Trophoblast cell (in vitro differentiated cells and primary cell): ENCODE measurements around the gene KRTAP5-11.

ENCODE experiments used
- DNase-seq, 2 donors: peaks; one replicate each; pipeline ENCODE4 v3.0.0-alpha.2; 2016
- H2AFZ ChIP-seq: 2 replicates; pipeline ENCODE4 v1.6.1; 2013; ENCODE audit warnings: low read length, moderate library complexity, mild to moderate bottlenecking; ENCODE audit not compliant: insufficient read depth, poor library complexity
- H2AK5ac ChIP-seq: 2 replicates; pipeline ENCODE4 v1.6.1; 2013; ENCODE audit warnings: mild to moderate bottlenecking, low read length
- H2BK120ac ChIP-seq: 2 replicates; pipeline ENCODE4 v1.6.1; 2013; ENCODE audit warnings: low read length, mild to moderate bottlenecking, moderate library complexity; ENCODE audit not compliant: insufficient read depth, poor library complexity
- H2BK12ac ChIP-seq: 2 replicates; pipeline ENCODE4 v1.6.1; 2013; ENCODE audit warnings: mild to moderate bottlenecking, low read length, moderate library complexity
- H2BK5ac ChIP-seq: 2 replicates; pipeline ENCODE4 v1.6.1; 2013; ENCODE audit warnings: low read length, low read depth, moderate library complexity, mild to moderate bottlenecking; ENCODE audit not compliant: poor library complexity
- H3K14ac ChIP-seq: 2 replicates; pipeline ENCODE4 v1.6.1; 2013; ENCODE audit warnings: mild to moderate bottlenecking, low read length
- H3K18ac ChIP-seq: 2 replicates; pipeline ENCODE4 v1.6.1; 2013; ENCODE audit warnings: mild to moderate bottlenecking, low read length
- H3K23ac ChIP-seq: 2 replicates; pipeline ENCODE4 v1.6.1; 2013; ENCODE audit warnings: low read length
- H3K27ac ChIP-seq: 2 replicates; pipeline ENCODE4 v1.5.1; 2013; ENCODE audit warnings: low read depth, mild to moderate bottlenecking, inconsistent platforms, low read length, moderate library complexity
- H3K27me3 ChIP-seq: 2 replicates; pipeline ENCODE4 v1.6.1; 2013; ENCODE audit warnings: inconsistent platforms, mild to moderate bottlenecking, low read length, moderate library complexity; ENCODE audit not compliant: insufficient read depth
- H3K36me3 ChIP-seq, 2 experiments: 1 replicate in 1 of 2; 2 replicates in 1 of 2; pipeline ENCODE4 v1.6.1; 2013; ENCODE audit warnings: low read length in 2 of 2, mild to moderate bottlenecking in 2 of 2, moderate library complexity in 1 of 2; ENCODE audit not compliant: insufficient read depth in 2 of 2, control insufficient read depth in 1 of 2
- H3K4ac ChIP-seq: 2 replicates; pipeline ENCODE4 v1.6.1; 2013; ENCODE audit warnings: low read depth, mild to moderate bottlenecking, low read length, moderate library complexity
- H3K4me1 ChIP-seq, 2 experiments: 1 replicate in 1 of 2; 2 replicates in 1 of 2; pipeline ENCODE4 v1.6.1; 2013; ENCODE audit warnings: low read length in 2 of 2, mild to moderate bottlenecking in 2 of 2, moderate library complexity in 1 of 2; ENCODE audit not compliant: insufficient read depth in 2 of 2, control insufficient read depth in 1 of 2
- H3K4me2 ChIP-seq: 2 replicates; pipeline ENCODE4 v1.6.1; 2013; ENCODE audit warnings: inconsistent platforms, mild to moderate bottlenecking, low read length, moderate library complexity
- H3K4me3 ChIP-seq: 2 replicates; pipeline ENCODE4 v1.5.1; 2013; ENCODE audit warnings: mild to moderate bottlenecking, low read depth, low read length, inconsistent platforms
- H3K79me1 ChIP-seq: one replicate; pipeline ENCODE4 v1.6.1; 2013; ENCODE audit warnings: low read length
- H3K79me2 ChIP-seq: 2 replicates; pipeline ENCODE4 v1.6.1; 2013; ENCODE audit warnings: low read length, mild to moderate bottlenecking; ENCODE audit not compliant: control insufficient read depth, insufficient read depth, poor library complexity
- H3K9ac ChIP-seq: 2 replicates; pipeline ENCODE4 v1.6.1; 2013; ENCODE audit warnings: mild to moderate bottlenecking, low read length
- H3K9me3 ChIP-seq: 2 replicates; pipeline ENCODE4 v1.6.1; 2013; ENCODE audit warnings: low read depth, mild to moderate bottlenecking, control low read depth, inconsistent platforms, low read length; ENCODE audit not compliant: insufficient read depth
- H4K12ac ChIP-seq: 2 replicates; pipeline ENCODE4 v1.6.1; 2013; ENCODE audit warnings: low read depth, mild to moderate bottlenecking, low read length, moderate library complexity
- H4K8ac ChIP-seq: 2 replicates; pipeline ENCODE4 v1.6.1; 2013; ENCODE audit warnings: low read depth, mild to moderate bottlenecking, low read length, moderate library complexity
- H4K91ac ChIP-seq: one replicate; pipeline ENCODE4 v1.6.1; 2013; ENCODE audit warnings: low read depth, mild to moderate bottlenecking, low read length, moderate library complexity
- WGBS: extraction: QIAGEN DNeasy Blood & Tissue Kit; methylation state at CpG from one replicate; pipeline ENCODE4 v1.1.7; 2013; ENCODE audit warnings: missing lambda C conversion rate; ENCODE audit not compliant: insufficient read length, insufficient coverage; ENCODE audit errors: extremely low coverage; 5-methylcytosine and 5-hydroxymethylcytosine counted together

Gene KRTAP5-11

DNA sequence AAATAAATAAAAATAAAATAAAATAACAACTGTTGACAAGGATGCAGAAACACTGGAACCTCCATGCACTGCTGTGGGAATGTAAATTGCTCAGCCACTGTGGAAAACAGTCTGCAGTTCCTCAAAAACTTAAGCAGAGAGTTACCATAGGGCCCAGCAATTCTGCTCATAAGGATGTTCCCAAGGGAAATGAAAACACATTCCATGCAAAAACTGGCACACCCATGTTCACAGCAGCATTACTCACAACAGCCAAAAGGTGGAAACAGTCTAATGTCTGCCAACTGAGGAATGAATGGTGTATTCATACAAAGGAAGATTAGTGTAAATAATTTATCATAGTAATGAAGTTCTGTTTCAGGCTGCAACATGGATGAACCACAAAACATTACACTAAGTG, 20.6 kb downstream of the KRTAP5-11 start:
- Histone ChIP-seq H3K9me3 (no peaks in the 10 kb centered on the region), H3K27ac (no peak overlapping the region), H3K79me1 (no peaks in the 10 kb centered on the region), H3K4ac (no peak overlapping the region), H2AK5ac (no peak overlapping the region), H3K4me3 (no peak overlapping the region), H2BK120ac (no peak overlapping the region), H2BK5ac (no peak overlapping the region), H4K91ac (no peak overlapping the region), H3K36me3 (no peaks in the 10 kb centered on the region), H2AFZ (no peak overlapping the region), H3K4me1 (no peaks in the 10 kb centered on the region), H3K18ac (no peak overlapping the region), H2BK12ac (no peak overlapping the region), H3K27me3 (no peaks in the 10 kb centered on the region), H3K14ac (no peak overlapping the region), H3K9ac (no peak overlapping the region), H3K4me2 (no peak overlapping the region), H3K23ac (no peak overlapping the region), H3K79me2 (no peaks in the 10 kb centered on the region), H4K12ac (no peak overlapping the region), H4K8ac (no peak overlapping the region)
- DNase-seq, result no peak

GRCh38 chr11:71558996-71559395, 23.7 kb downstream of the KRTAP5-11 start:
- H4K91ac ChIP-seq, result no peak overlapping the region
- no peak overlapping the region for H2AK5ac ChIP-seq
- WGBS, result no CpG with 5 or more reads among the region's 1 CpG
- H2BK120ac ChIP-seq, result no peak overlapping the region
- no peaks in the 10 kb centered on the region for H3K27me3 ChIP-seq
- no peak overlapping the region for H3K4me2 ChIP-seq
- H3K9me3 ChIP-seq, result peaks cover 7% of the 10 kb centered on the region
- H3K4me1 ChIP-seq, result no peaks in the 10 kb centered on the region
- H3K4me3 ChIP-seq, result no peak overlapping the region
- no peak overlapping the region for H2BK5ac ChIP-seq
- H3K36me3 ChIP-seq, result no peaks in the 10 kb centered on the region
- no peak overlapping the region for H3K9ac ChIP-seq
- H3K79me1 ChIP-seq, result no peaks in the 10 kb centered on the region
- no peak overlapping the region for H2BK12ac ChIP-seq
- no peak overlapping the region for H4K8ac ChIP-seq
- H3K4ac ChIP-seq, result no peak overlapping the region
- no peaks in the 10 kb centered on the region for H3K79me2 ChIP-seq
- no peak overlapping the region for H3K23ac ChIP-seq
- no peak overlapping the region for H3K27ac ChIP-seq
- no peak overlapping the region for H3K14ac ChIP-seq
- no peak overlapping the region for H4K12ac ChIP-seq
- no peak overlapping the region for H2AFZ ChIP-seq
- no peak overlapping the region for H3K18ac ChIP-seq
- no peak for DNase-seq

GRCh38 chr11:71557257-71557656, 25.4 kb downstream of the KRTAP5-11 start:
- H2AFZ ChIP-seq, result no peak overlapping the region
- H2AK5ac ChIP-seq, result no peak overlapping the region
- no peak overlapping the region for H4K12ac ChIP-seq
- peaks cover 7% of the 10 kb centered on the region for H3K9me3 ChIP-seq
- H3K79me2 ChIP-seq, result no peaks in the 10 kb centered on the region
- no peak overlapping the region for H3K14ac ChIP-seq
- no peak overlapping the region for H2BK12ac ChIP-seq
- no peak overlapping the region for H3K4me3 ChIP-seq
- H2BK120ac ChIP-seq, result no peak overlapping the region
- no peak for DNase-seq
- H4K91ac ChIP-seq, result no peak overlapping the region
- no peak overlapping the region for H4K8ac ChIP-seq
- H3K4me1 ChIP-seq, result no peaks in the 10 kb centered on the region
- H3K18ac ChIP-seq, result no peak overlapping the region
- no peak overlapping the region for H3K9ac ChIP-seq
- no peaks in the 10 kb centered on the region for H3K36me3 ChIP-seq
- no peak overlapping the region for H3K4ac ChIP-seq
- no peaks in the 10 kb centered on the region for H3K27me3 ChIP-seq
- H3K4me2 ChIP-seq, result no peak overlapping the region
- H3K27ac ChIP-seq, result no peak overlapping the region
- no peaks in the 10 kb centered on the region for H3K79me1 ChIP-seq
- H3K23ac ChIP-seq, result no peak overlapping the region
- no peak overlapping the region for H2BK5ac ChIP-seq

GRCh38 chr11:71556018-71556417, 26.7 kb downstream of the KRTAP5-11 start:
- DNase-seq, result no peak
- Histone ChIP-seq H3K23ac (no peak overlapping the region), H3K79me1 (no peaks in the 10 kb centered on the region), H3K18ac (no peak overlapping the region), H3K9ac (no peak overlapping the region), H2BK12ac (no peak overlapping the region), H2BK5ac (no peak overlapping the region), H2AFZ (no peak overlapping the region), H3K4me2 (no peak overlapping the region), H3K27me3 (no peaks in the 10 kb centered on the region), H3K9me3 (peaks cover 7% of the 10 kb centered on the region), H4K12ac (no peak overlapping the region), H2AK5ac (no peak overlapping the region), H3K27ac (no peak overlapping the region), H3K79me2 (no peaks in the 10 kb centered on the region), H3K14ac (no peak overlapping the region), H3K4me3 (no peak overlapping the region), H4K91ac (no peak overlapping the region), H2BK120ac (no peak overlapping the region), H3K4ac (no peak overlapping the region), H3K4me1 (no peaks in the 10 kb centered on the region), H3K36me3 (no peaks in the 10 kb centered on the region), H4K8ac (no peak overlapping the region)
- 100% methylated on average over 1 of the region's 4 CpGs for whole genome bisulfite sequencing

GRCh38 chr11:71555508-71555907, 27.2 kb downstream of the KRTAP5-11 start:
- H2BK120ac ChIP-seq, result no peak overlapping the region
- H4K8ac ChIP-seq, result no peak overlapping the region
- H3K23ac ChIP-seq, result no peak overlapping the region
- no peak overlapping the region for H2AFZ ChIP-seq
- H3K9ac ChIP-seq, result no peak overlapping the region
- peaks cover 7% of the 10 kb centered on the region for H3K9me3 ChIP-seq
- no peaks in the 10 kb centered on the region for H3K27me3 ChIP-seq
- no peak overlapping the region for H3K4me3 ChIP-seq
- DNase-seq, result no peak
- H3K79me1 ChIP-seq, result no peaks in the 10 kb centered on the region
- no peak overlapping the region for H3K18ac ChIP-seq
- no peaks in the 10 kb centered on the region for H3K36me3 ChIP-seq
- H2BK12ac ChIP-seq, result no peak overlapping the region
- H4K12ac ChIP-seq, result no peak overlapping the region
- no peak overlapping the region for H3K4me2 ChIP-seq
- H2AK5ac ChIP-seq, result no peak overlapping the region
- H3K4ac ChIP-seq, result no peak overlapping the region
- no peaks in the 10 kb centered on the region for H3K79me2 ChIP-seq
- no peak overlapping the region for H3K27ac ChIP-seq
- no peak overlapping the region for H2BK5ac ChIP-seq
- H3K14ac ChIP-seq, result no peak overlapping the region
- H4K91ac ChIP-seq, result no peak overlapping the region
- WGBS, result no CpG with 5 or more reads among the region's 11 CpGs
- no peaks in the 10 kb centered on the region for H3K4me1 ChIP-seq
